Measurements from ENCODE around the gene PAK5.

Gene PAK5

DNA sequence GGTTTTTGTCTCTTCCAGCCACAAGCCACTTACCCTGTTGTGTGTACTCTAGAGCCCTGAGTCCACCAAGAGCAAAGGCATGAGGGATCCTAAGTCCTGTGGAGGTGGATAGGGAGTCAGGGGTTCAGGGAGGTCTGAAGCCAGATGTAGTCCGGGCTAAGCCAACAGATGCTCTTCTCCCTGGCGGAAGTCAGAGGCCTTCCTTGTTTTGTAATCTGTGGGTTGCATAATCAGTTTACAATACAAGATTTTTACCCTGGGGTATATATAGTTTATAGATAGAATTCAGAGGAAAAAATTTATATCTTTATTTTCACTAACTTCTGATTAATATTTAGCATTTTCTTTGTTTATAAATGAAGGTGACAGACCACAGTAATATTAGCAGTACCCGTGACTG lies 315.2 kb downstream of the PAK5 start:
- DNase-seq: no peak
- no peaks in the 10 kb centered on the region for H3K27me3 ChIP-seq
- no peaks in the 10 kb centered on the region; the same call in 1 of the 2 replicates for H3K9me3 ChIP-seq
- H3K36me3 ChIP-seq: peaks cover 91% of the 10 kb centered on the region
- H3K4me3 ChIP-seq (ENCODE audit: low read depth, low read length): no peak overlapping the region
- H3K4me1 ChIP-seq: no peaks in the 10 kb centered on the region; the same call in 1 of the 2 replicates
- TF ChIP-seq, protein P1, sequence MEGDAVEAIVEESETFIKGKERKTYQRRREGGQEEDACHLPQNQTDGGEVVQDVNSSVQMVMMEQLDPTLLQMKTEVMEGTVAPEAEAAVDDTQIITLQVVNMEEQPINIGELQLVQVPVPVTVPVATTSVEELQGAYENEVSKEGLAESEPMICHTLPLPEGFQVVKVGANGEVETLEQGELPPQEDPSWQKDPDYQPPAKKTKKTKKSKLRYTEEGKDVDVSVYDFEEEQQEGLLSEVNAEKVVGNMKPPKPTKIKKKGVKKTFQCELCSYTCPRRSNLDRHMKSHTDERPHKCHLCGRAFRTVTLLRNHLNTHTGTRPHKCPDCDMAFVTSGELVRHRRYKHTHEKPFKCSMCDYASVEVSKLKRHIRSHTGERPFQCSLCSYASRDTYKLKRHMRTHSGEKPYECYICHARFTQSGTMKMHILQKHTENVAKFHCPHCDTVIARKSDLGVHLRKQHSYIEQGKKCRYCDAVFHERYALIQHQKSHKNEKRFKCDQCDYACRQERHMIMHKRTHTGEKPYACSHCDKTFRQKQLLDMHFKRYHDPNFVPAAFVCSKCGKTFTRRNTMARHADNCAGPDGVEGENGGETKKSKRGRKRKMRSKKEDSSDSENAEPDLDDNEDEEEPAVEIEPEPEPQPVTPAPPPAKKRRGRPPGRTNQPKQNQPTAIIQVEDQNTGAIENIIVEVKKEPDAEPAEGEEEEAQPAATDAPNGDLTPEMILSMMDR (IDR thresholded peaks at IDR 0.05; ENCODE audit: low read depth, low read length): no peak

DNA sequence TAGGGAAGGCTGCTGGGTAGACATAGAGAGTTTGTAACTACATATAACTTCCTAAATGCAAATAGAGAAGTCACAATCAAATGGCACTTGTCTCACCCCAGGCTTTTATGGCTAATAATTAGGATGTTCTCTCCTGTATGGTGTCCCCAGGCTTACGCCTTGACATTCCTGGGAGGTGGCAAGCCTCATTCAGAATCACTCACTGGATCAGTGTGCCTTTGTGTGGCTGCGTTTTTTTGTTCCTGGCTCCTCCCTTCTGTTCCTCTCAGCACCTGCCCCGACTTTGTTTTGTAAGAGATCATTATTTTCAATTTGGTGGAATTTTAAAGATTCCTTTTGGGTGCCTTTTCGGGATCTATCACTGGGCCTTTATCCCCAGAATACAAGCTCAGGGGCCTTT lies 318.8 kb downstream of the PAK5 start:
- Histone ChIP-seq H3K9me3 (no peaks in the 10 kb centered on the region; the same call in 1 of the 2 replicates), H3K27me3 (no peaks in the 10 kb centered on the region), H3K36me3 (peaks cover 90% of the 10 kb centered on the region), H3K4me1 (peaks cover 6% of the 10 kb centered on the region), H3K4me3 (ENCODE audit: low read depth, low read length) (no peak overlapping the region)
- DNase-seq: no peak
- TF ChIP-seq, protein P1 (IDR thresholded peaks at IDR 0.05; ENCODE audit: low read depth, low read length): no peak

- peaks cover 6% of the 10 kb centered on the region for H3K4me1 ChIP-seq
- no peaks in the 10 kb centered on the region; the same call in 1 of the 2 replicates for H3K9me3 ChIP-seq
- TF ChIP-seq, protein P1 (IDR thresholded peaks at IDR 0.05; ENCODE audit: low read depth, low read length): no peak
- no peaks in the 10 kb centered on the region for H3K27me3 ChIP-seq
- peaks cover 79% of the 10 kb centered on the region for H3K36me3 ChIP-seq
- H3K4me3 ChIP-seq (ENCODE audit: low read depth, low read length): peak overlapping the region; percentile 24
- DNase-seq: no peak
These were observed 320.2 kb downstream of the PAK5 start for GRCh38 chr20:9518576-9519175.

DNA sequence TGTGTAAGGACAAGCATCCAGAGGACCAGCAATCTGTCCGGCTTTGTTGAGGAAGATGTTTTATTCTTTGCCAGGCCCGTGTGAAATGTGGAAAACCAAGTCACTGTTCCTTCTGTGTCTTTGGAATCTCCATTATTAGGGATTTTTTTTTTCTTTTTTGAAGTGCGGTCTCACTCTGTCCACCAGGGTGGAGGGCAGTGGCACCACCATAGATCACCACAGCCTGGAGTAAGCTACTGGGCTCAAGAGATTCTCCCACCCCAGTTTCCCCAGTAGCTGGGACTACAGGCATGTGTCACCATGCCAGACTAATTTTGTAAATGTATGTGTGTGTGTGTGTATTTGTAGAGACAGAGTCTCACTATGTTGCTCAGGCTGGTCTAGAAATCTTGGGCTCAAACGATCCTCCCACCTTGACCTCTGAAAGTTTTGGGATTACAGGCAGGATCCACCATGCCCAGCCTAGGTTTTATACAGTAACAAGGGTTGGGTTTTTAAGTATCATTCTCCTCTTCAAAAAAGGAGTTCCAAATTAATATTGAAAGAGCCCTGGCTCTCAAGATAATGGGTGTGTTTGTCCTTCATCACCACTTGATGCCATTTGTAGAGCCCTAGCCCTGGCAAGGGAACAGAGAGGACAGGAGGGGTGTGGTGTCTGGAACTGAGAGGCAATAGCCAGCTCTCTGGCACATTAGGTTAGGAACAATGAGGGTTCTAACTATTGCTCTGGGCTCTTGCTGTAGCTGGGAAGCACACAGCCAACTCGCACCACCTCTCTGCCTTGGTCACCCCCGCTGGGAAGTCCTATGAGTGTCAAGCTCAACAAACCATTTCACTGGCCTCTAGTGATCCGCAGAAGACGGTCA lies 321.3 kb downstream of the PAK5 start:
- no peaks in the 10 kb centered on the region; the same call in 1 of the 2 replicates for H3K9me3 ChIP-seq
- no peak for DNase-seq
- peaks cover 68% of the 10 kb centered on the region for H3K36me3 ChIP-seq
- peaks cover 9% of the 10 kb centered on the region for H3K4me1 ChIP-seq
- H3K4me3 ChIP-seq (ENCODE audit: low read depth, low read length): peak overlapping the region; percentile 84
- TF ChIP-seq, protein P1 (IDR thresholded peaks at IDR 0.05; ENCODE audit: low read depth, low read length): peak; percentile 48
- no peaks in the 10 kb centered on the region for H3K27me3 ChIP-seq

DNA sequence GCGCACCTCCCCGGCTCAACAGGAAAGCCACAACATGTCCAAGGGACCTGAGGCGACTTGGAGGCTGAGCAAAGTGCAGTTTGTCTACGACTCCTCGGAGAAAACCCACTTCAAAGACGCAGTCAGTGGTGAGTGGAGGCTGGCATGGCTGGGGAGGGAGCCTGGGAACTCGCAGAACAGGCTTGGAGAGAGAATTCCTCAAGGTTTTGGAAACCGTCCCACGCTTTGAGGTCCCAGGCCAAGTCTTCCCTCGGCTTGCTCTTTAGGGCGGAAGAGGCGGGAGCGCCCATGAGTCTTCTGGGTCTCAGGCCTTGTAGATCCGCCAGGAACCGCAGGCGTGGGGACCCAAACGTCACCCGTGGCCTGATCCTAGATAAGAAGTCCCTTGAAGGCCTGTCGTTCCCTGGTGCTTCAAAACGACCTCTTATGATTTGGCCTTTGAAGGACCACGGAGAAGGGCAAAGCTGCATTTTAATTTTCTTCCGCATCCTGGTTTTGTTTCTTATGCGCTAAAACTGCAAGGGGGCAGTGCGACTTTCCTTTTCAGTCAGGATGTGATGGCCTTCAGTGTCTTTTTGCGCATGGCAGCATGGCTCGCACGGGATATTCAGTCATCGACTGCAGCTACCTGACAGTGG lies 322.5 kb downstream of the PAK5 start:
- peaks cover 57% of the 10 kb centered on the region for H3K36me3 ChIP-seq
- H3K4me3 ChIP-seq (ENCODE audit: low read depth, low read length): peak overlapping the region; percentile 84
- H3K4me1 ChIP-seq: peaks cover 9% of the 10 kb centered on the region
- H3K27me3 ChIP-seq: no peaks in the 10 kb centered on the region
- H3K9me3 ChIP-seq: no peaks in the 10 kb centered on the region
- DNase-seq: peak; percentile 49
- TF ChIP-seq, protein P1 (IDR thresholded peaks at IDR 0.05; ENCODE audit: low read depth, low read length): peak; percentile 36; the same call in 1 of the 2 replicates
